GM18907 (cell line): ENCODE results near the gene CUEDC1.
A peak's percentile ranks its signal among the peaks of the same experiment; 100 is the strongest.
"Not testable (repeated sequence)": the region's sequence is repeated elsewhere in the genome, so short reads cannot be mapped to it uniquely, and the experiment has no call there.

Experiments used
- ATAC-seq: cut with Tn5 transposase; IDR thresholded peaks from one replicate; pipeline ENCODE4 v1.9.1; 2021; ENCODE audit warnings: mild to moderate bottlenecking, moderate library complexity; ENCODE audit not compliant: unreplicated experiment

CUEDC1 gene

DNA sequence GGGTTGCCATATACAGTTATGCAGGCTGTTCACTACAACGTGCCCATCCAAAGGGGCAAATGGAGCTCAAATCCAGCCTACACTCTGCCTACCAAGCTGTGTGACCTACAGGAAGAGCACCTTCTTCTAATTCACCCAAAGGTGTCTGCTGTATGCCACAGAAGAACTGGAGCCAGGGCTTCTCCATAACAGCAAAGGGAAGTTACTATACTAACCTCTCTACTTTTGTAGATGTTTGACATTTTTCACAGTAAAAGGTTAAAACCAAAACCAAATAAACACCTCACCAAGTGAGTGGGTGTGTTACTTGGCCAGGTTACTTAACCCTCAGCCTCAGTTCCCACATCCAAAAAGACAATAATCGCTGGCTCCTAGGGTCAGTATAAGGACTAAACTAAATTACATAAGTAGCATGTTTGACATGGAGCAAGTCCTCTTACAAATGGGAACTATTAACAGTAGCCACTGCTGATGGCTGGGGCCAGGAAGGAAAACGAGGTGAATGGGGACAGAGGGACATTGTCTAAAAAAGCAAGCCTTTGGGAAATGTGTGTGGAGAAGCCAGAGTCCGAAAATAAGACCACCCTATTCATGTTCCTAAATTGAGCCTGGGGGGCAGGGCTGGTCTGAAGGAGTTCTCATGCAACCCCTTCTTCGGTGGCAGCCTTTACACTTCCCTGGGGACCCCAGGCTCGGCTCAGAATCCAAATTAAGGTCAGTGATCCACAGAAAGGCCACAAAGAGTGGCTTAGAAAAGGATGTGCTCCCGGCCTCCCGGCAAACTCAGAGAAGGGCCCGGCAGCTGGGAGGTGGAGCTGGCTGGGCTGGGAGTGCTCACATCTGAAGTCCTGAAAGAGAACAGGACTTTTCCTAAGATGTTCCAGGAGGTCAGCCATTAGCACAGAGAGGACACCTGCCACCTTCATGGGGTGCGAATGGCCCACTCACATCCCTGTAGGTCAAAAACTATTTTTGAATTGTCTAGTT is 13.5 kb downstream of the CUEDC1 start:
- no peak for ATAC-seq

DNA sequence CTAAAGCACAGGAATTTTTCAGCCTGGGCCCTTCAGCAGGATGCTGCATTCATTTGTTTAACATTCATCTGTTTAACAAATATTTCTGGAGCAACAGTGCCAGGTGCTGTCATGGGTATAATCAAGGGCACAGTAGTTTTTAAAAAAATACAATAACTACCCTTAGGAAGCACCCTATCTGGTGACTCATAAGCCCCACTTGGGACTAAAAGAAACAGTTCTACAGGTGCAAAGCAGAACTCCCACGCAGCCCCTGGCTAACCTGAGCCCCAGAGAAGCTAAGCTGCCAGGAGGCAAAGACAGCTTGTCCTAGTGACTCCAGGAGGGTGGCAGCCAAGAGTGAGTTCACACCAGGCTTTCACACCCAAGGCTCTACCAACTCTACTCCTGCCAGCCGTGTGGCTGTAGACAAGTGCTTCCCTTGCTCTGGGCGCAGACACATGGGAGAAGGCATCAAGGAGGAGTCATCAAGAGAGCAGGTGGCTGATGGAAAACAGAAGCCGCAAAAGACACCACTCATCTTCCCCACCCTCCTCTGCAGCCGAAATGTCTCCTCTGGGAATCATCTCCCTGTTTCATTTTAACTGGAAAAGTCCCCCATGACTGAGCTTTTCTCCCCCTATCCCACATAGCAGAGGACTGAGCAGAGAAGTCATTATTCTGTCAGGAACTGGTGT is 14.4 kb downstream of the CUEDC1 start:
- no peak for ATAC-seq

DNA sequence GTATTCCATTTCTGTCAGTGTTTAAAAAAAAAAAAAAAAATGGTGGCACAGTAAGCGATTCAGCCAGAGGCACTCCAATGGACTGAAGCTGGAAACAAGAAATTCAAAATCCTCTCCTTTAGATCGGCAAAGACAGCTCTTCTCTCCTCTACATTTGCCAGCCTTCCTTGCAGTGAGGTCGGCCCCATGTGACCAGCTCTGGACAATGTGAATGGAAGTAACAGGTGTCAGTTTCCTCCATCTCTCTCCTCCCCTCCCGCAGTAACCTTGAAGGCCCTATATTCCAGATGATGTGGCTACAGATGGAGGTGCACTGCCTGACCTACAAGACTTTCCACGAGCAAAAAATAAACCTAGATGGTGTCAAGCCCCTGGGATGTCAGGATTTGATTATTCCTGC is 15.0 kb downstream of the CUEDC1 start:
- ATAC-seq = no peak

DNA sequence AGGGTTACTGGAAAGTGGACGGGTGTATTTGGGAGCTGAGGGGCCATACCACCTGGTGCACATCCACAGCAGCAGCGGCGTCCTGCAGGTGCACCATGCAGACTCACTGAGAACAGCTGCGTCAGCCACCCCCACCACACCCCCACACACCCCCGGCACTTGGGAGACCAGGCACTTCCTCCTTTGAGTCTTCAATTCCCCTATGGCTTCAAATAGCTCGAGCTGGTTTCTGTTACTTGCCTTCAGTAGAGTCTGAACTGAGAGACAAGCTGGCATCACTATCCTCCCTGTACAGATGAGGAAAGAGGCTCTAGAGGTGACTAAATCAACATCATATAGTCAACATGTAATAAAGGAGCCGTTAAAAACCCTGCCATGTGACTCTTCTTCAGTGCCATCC is 15.4 kb downstream of the CUEDC1 start:
- peak; percentile 73 for ATAC-seq

DNA sequence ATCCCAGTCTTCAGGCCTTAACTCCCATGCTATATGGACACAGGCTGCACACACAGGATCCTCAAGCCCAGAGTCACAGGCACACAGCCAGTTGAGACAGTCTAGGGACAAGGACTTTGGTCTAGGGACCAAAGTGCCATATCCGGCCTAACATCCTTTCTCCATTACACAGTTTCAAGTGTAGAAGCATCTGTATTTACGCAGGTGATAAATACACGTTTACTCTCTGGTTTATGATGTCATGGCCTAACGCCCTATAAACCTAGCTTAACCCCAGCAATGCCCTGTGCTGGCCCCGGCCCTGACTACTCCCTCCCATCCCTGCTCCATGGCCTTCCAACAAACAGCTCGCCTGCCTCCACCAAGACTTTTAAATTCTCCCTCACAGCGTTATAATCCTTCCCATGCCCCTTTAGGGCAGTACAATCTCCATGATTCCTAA is 17.1 kb downstream of the CUEDC1 start:
- no peak for ATAC-seq

DNA sequence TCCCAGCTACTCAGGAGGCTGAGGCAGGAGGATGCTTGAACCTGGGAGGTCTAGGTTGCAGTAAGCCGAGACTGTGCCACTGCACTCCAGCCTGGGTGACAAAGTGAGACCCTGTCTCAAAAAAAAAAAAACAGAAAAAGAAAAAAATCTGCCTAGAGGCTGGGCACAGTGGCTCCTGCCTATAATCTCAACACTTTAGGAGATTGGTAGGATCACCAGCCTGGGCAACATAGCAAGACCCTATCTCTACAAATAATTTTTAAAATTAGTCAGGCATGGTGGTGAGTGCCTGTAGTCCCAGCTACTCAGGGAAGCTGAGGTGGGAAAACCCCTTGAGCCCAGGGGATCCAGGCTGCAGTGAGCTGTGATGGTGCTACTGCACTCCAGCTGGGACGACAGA is 17.7 kb downstream of the CUEDC1 start:
- no peak for ATAC-seq

DNA sequence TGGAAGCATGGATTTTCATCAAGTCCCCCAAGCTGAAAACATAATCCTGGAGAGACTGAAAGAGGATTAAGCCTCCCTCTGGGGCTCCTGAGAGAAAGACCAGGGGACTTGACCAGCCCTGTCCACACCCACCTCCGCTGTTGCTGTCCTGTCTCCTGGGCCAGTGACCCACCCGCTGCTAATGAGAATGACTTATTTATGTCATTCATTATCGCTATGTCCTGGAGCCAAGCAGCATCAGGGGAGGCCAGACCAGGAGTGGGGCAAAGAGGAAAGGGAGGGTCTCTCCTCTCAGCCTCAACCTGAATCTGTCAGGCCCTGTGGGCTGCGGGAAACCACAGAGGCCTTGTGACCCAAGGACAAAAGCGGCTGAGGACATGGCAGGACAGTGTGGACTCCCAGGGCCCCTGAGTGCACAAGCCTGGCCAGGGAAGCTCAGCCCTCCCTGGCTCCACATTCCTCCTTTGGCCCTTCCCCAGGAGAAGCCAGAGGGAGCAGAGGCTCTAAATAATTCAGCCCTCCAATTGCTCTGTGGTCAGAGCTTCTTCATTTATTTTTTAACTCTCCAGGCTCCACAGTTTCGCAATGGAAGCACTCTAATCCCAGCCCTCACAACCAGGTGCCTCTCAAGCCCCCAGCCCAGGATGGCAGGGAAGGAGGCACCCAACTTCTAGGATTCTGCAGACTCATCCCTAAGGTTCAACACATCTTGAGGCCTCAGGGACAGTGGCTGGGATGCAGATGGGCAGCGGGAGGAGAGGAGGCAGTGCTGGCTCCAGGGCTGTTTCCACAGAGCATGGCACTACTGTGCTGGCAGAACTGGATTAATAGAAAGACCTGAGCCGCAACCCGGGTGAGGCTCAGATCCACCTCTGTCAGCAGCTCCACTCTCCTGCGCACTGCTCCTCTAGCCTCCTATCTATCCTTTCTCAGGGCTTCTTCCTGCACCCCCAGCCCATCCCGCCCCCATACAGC is 19.1 kb downstream of the CUEDC1 start:
- no peak for ATAC-seq

DNA sequence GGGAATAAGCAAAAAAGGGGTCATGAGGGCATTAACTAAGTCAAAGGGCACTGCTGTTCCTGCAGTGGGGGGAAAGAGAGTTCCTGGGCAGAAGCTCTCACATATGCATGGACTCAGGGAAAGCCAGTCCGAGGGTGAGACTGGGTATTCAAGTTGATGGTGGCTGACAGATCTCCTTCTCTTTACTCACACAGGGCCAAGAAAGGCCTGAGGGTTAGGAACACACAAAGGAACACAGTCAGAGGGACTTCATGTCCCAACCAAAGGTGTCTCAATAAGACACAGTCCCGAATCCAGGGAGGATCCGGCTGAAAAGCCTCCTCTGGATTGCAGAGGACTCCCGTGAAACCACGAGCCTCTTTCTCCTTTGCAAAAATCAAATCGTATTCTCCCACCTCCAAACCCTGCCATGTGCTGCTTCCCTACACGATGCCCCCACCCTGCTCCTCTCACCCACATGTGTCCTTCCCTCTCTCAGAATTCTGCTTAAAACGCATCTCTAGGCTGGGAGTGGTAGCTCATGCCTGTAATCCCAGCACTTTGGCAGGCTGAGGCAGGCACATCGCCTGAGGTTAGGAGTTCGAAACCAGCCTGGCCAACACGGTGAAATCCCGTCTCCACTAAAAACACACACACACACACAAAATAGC is 23.6 kb downstream of the CUEDC1 start:
- ATAC-seq = no peak

DNA sequence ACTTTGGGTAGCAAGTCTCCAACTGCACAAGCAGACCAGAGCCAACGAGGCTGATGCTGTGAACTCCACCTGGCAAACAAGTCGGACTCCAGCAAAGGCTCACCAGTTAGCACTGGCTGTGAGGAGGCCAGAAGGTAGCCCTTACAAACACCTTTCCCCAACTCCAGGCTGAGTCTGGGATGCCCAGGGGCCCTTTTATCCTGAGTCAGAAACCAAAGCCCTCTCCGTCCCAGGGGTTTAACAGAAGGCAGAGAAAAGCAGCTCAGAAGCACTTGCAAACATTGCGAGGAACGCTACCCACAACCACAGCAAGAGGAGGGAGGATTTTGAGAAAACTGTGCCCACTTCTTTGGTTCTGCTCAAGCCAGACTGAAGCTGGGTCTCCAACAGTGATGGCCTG is 25.0 kb downstream of the CUEDC1 start:
- ATAC-seq = no peak

DNA sequence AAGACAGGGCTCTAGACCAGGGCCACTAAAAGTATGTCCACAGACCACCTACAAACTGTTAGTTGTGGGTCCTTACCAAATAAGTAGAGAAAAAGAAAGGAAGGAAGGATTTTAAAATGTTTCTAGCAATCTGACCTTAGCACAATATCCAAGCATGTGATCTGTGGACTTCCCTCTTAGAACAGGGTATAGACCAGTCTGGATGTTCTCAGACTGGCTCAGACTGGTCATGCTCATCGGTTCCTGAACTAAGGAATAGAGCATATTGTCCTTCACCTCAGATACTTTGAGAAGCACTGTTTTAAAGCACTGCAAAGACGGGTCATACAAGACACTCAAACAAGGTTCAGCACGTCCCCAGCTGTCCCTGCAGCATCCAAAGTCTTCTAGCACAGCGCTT is 25.8 kb downstream of the CUEDC1 start:
- ATAC-seq = no peak

DNA sequence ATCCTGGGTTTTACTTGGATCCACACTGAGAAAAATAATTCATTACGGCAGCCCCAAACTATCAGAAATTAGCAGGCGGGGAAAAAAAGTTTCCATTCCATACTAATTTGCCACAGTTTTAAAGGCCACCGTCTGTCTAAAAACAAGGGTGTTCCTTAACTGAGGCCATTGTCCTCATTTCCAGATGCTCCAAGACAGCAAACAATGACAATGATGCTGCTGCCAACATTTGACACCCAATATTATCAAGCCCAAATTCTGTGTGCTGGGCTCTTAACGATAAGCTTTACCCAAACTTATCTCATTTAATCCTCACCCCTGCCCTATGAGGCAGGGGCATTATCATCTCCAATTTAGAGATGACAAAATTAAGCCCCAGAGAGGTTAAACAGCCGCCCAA is 26.3 kb downstream of the CUEDC1 start:
- no peak for ATAC-seq

DNA sequence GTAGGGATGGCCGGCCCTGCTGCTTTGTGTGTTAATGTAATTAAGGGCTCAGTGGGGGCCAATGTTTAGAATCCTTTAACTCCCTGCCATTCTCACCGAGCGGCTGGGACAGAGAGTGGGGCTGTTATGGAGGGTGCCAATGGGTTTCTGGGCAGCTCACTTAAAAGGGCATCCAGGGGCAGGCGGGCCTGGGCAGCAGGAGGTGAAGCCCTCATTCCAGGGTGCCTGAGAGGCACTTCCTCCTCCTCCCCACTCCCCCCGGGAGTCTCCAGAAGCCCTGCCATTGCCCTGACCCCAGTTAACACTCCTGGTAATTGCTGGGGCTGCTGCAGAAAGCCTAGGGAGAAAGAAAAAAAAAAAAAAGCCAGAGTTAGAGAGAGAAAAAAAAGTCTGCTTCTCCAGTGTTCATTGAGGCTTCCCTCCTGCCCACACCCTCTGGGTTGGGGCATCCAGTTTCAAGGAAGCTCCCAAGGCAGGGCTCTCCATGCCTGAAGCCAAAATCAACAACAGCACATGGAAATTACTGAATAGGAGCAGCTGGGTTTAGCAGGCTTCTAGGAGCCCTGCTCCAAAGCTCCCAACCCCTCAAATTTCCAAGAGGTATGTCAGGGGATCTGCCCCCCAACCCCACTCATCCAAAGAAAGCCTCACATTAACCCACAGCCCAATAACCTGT is 28.0 kb downstream of the CUEDC1 start:
- no peak for ATAC-seq

DNA sequence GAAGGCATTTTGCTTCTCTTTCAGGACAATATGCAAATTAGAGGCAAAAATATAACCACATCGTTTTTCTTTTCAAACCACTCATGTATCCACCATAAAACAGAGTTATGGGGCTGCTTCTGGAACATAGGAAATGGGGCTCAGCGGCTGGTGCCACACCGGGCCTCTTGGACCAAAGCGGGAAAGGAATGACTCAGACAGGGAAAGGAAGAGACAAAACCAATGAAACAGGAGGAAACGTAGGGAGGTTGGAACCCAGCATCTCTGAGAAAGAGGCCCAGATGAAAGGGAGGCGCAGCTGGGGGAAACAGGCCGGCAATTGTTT is 28.5 kb downstream of the CUEDC1 start:
- ATAC-seq = no peak

DNA sequence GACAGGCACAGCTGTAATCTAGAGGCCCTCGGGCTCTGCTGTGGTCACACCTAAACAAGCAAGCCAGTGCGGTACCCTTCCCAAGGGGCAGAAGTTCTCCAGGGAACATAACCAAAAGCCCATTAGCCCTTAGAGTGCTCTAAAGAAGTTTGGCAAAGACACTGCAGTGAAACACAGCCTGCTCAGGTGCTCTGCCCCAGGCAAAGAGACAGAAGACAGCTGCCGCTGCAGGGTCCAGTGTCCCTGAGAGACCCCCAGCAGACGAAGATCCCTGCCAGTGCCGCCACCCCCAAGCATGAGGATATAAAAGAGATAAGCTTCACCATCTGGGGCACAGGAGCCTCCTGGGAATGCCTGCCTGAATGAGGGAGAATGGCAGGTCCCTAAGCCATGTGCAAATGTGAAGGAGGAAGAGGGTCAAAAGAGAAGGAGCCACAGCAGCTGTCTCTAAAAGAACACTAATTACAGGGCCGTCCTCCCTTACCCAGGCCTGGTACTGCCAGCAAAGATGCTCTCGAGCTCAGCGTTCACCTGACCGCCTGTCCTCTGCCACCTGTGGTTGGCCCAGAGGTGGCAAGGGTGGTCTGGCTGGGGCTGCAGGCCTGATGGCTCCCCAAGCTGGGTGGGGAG is 29.7 kb downstream of the CUEDC1 start:
- ATAC-seq = no peak

DNA sequence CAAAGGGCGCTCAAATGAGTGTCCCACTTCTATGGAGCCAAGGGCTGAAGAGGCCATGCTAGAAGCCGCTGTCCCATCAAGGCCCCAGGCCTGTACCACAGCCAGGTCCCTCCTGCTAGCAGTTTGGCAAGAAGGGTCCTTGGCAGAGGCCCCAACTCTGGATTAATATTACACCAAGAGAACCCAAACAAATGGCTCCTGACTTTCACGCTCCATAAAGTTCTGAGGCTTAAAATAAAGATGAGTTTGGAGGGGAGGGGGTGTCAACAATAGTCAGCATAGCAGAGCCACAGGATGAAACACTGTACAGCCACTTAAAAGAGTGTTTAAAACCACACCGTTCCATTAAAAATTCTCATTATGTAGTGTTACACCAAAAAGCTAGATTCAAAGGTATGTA is 30.5 kb downstream of the CUEDC1 start:
- no peak for ATAC-seq

DNA sequence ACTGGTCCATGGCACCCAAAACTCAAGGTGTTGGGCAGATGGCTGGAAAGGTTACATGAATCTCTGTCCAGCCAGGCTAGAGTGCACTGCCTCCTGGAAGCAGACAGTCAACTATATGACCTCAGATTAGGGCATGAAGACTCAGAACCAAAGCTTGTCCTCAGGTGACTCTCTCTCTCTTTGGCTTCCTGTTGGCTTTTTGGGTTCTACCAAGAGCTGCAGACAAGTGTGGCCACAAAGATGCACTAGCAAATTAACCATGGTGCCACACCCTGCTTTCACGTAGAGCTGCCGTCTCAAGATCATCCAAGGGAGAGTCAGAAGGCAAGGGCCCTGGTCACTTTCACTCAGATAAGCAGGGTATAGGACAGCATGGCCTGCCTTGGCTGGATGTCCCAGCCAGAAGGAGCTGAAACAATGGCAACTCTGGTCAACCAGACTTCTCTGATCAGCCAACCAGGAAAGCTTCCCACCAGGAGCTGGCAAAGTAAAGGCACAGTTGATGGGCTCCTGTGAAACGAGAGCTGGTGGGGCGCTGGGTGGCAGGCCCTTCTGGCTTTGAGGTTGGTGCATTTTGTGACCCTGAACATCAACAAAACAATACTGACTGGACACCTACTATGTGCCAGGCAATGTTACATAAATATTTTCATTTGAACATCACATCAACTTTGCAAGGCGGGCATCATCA is 31.9 kb downstream of the CUEDC1 start:
- no peak for ATAC-seq

DNA sequence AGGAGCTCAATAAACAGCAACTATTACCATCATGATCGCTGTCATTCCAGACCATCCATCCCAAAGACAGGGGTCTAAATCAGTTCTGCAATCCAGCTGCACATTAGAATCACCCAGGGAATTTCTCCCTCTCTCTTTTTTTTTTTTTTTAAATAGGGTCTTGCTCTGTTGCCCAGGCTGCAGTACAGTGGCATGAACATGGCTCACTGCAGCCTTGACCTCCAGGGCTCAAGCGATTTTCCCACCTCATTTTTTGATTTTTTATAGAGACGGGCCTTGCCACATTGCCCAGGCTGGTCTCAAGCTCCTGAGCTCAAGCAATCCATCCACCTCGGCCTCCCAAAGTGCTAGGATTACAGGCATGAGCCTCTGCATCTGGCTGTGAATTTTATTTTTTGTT is 32.5 kb downstream of the CUEDC1 start:
- ATAC-seq = not testable (repeated sequence)

DNA sequence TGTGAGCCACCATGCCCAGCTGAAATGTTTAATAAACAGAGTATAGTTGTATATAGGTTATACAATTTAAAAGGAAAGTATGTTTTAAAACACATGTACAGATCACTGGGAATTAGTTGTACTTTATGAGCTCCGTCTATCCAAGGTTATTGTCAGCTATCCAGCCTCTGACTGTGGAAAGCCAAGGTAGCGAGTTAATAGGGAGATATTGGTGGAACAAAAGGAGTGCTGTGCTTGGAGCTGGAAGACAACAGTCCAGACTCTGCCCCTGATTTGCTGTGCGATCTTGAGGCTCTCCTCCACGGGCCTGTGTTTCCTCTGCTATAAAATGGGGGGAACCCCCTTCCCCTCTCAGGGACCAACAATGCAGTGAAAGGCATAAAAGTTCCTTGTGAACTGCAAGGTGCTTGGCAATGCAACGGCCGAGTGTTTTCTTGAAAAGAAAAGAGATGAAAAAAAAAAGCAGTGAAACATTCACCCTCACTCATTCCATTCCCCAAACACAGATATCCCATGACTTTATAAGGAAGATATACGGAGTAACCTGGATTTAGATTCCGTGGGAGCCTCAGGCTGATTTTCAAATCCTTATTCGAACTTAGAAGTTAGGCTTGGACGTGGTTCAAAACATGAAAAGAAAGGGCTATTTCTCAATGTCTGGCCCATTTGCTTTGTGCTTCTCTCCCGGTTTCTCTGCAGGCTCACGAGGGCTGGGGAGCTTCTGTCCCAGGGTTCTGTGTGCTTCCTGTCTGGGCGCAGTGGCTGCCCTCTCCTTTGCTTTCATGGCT is 34.1 kb downstream of the CUEDC1 start:
- no peak for ATAC-seq
